Posterior cingulate gyrus (tissue), 11 donors: ENCODE measurements around the gene EEF2K.
"Not testable (repeated sequence)": the region's sequence is repeated elsewhere in the genome, so short reads cannot be mapped to it uniquely, and the experiment has no call there.

ENCODE experiments used
- DNase-seq, 10 donors: peaks; one replicate each; pipeline versions ENCODE4 v3.0.0 to v3.0.0-alpha.2; 2020 to 2021; ENCODE audit warnings: mixed read lengths in 3 of 10
- intact Hi-C: fragments of 100-400 bp; cut with DNase I; formaldehyde crosslinking; loops from one replicate; pipeline ENCODE4 v1.15.1; 2023

The EEF2K gene

DNA sequence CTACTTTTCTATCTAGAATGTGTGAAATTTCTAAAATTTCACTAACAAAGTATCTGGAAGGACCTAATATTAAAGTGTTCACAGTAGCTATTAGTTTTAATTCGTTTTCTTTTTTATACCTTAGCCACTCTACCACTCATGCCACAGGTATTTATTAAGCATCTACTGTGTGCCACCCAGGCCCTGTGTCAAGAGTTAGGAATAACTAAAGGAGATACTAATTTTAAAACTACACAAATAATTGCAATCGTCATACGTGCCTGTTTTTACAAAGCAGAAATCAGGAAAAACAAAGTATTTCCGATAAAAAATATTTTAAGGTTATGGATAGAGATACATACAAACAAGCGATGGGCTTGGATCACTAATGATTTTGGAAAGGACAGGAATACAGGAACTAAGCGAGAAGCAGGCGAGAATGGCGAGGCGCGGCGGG, 483 bp upstream of the EEF2K start:
- DNase-seq: no peak
- intact Hi-C loops: loop anchor here (1.0 kb wide), 1 partner anchor 92 kb away; the partner anchor contains the start of gene POLR3E

DNA sequence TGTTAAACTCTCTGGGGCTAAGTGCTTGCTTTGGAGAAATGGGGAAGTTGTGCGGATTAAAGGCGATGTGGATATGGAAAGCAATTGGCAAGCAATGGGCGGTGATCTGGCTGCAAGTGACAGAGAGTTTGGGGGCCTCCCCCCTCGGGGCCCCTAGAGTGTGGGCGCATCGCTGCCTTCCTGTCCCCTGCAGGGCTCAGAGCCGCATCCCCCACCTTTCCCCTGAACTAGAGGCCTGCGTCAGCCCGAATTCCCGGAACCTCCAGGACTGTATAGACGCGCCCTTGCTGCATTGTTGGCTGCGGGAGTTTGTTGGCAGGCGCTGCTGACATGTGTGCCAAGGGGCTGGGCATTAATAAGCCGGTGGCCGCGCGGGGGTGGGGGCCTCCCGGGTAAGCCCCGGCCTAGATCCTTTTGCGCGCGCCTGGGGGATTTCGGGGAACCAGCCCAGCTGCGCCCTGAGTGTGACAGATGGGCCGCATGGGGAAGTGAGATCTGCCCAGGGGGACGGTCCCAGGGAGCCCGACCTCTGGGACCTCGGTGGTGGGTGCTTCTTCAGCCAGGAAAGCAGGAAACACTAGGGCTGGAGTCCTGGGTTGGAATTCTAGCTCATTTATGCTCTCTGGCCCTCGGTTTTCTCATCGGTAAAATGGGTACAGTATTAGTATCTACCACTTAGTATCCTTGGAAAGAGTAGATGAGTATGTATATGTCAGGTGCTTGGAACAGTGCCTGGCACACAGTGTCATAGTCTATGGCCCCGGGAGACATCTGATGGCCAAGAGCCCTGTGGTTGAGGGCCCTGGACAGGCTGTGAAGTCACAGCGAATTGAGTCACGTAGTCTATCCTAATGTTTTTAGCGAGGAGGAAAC, 1.0 kb downstream of the EEF2K start:
- intact Hi-C loops: loop anchor here (1.0 kb wide), 1 partner anchor 90 kb away; the partner anchor contains the start of gene POLR3E
- DNase-seq: peak; percentile 51 to 95 (median 62)

DNA sequence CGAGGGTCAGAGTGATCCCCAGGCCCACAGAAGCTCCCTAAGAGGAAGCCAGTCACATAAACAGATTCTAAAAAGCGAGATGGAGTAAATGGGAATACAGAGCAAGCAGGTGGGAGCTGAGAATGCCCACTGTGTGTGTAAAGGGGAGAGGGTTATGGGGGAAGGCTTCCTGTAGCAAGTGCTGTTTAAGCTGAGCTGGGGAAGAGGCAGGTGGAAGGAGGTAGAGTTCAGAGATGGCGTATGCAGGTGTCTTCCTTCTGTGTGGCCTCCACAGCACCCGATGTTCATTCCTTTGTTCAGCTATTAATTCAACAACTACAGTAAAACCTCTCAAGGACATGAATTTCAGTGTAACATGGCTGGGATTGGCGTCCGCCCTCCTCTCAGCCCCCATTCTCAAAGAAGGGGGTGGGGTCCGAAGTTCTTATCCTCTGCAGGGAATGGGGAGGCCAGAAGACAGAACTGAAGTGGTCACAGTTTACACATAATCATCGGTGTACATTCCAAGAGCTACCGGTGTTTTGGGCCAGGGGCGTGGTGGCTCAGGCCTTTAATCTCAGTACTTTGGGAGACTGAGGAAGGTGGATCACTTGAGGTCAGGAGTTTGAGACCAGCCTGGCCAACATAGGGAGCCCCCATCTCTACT, 1.8 kb downstream of the EEF2K start:
- intact Hi-C loops: no loop called here
- no peak for DNase-seq

DNA sequence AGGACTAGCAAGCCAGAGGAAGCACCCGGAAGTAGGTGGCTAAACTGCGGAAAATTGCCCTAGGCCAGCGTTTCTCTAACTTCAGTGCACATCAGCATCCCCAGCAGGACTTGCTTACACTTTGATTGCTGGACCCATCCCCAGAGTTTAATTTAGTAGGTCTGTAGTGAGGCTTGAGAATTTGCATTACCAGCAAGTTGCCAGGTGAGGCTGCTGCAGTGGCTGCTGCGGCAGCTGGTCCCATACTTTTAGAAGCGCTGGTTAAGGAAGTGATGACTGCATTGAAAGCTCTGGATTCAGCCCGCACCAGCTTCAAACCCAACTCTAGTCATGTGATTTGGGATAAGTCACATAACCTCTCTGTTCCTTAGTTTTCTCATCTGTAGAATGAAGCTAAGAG, 4.2 kb downstream of the EEF2K start:
- no peak for DNase-seq
- intact Hi-C loops: no loop called here

DNA sequence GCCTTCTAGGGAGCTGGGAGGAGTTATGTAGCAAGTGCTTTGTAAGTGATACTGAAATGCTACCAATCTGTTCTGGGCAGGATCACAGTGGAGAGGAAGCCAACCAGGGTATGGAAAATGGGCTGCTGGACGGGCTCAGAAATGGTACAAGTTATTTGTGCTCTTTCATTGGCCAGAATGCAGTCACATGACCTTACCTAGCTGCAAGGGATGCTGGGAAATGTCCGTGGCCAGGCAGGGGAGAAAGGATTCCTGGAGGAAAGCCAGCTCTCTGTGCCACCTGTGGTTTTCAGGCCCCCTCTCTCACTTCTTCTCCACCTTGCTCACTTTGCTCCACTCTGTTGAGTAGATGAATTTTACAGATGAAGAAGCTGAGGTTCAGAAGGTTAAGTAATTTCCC, 4.8 kb downstream of the EEF2K start:
- intact Hi-C loops: no loop called here
- DNase-seq: no peak

DNA sequence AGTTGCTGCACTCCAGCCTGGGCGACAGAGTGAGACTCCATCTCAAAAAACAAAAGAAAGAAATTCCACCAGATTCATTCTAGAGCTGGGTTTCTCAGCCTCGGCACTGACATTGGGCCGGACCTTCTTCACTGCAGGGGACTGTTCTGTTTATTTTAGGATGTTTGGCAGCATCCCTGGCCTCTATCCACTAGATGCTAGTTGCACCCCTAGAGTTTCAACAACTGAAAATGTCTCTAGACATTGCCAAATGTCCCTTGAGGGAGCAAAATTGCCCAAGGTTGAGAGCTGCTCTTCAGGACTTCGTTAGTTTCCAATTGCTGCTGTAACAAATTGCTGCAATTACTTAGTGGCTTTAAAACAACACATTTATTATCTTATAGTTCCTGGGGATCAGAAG, 7.2 kb downstream of the EEF2K start:
- intact Hi-C loops: no loop called here
- no peak for DNase-seq

DNA sequence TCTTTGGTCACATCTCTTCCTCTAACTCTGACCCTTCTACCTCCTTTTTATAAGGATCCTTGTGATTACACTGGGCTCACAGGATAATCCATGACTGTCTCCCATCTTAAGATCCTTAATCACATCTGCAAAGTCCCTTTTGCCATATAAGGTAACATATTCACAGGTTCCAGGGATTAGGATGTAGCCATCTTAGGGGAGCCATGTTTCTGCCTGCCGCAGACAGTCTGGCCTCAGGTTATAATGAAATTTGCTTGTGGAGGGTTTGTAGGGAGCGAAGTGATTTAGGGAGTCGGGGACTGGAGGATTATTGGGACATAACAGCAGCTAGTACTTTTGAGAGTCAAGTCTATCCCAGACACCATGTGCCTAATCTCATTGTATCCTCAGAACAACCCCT, 7.7 kb downstream of the EEF2K start:
- no peak for DNase-seq
- intact Hi-C loops: no loop called here

DNA sequence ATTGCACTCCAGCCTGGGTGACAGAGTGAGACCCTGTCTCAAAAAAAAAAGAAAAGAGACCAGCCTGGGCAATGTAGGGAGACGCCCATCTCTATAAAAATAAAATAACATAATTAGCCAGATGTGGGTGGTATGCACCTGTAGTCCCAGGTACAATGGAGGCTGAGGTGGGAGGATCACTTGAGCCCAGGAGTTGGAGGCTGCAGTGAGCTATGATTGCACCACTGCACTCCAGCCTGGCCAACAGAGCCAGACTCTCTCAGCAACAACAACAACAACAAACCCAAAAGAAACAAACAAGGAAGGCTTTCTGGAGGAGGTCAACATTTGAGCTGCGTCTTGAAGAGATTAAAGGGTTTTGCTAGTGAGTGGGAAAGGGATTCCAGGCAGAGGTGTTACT, 8.3 kb downstream of the EEF2K start:
- intact Hi-C loops: no loop called here
- no peak for DNase-seq

DNA sequence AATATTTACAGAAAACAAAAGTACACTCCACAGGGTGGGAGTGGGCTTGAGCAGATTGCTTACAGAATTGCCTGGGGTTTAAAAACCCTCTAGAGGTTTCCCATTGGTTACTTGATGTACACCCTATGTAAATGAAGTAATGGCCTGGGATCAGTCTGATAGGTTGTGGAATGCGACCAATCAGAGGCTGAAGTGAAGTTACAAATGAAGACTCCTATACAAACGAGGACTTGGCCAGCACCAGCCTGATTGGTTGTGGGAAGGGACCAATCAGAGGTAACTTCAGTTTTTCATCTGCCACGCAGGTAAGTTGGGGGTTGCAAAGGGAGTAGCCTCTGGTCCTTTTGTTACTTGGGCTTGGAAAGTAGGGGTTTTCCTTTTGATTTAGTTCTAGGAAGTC, 8.8 kb downstream of the EEF2K start:
- no peak for DNase-seq
- intact Hi-C loops: no loop called here

DNA sequence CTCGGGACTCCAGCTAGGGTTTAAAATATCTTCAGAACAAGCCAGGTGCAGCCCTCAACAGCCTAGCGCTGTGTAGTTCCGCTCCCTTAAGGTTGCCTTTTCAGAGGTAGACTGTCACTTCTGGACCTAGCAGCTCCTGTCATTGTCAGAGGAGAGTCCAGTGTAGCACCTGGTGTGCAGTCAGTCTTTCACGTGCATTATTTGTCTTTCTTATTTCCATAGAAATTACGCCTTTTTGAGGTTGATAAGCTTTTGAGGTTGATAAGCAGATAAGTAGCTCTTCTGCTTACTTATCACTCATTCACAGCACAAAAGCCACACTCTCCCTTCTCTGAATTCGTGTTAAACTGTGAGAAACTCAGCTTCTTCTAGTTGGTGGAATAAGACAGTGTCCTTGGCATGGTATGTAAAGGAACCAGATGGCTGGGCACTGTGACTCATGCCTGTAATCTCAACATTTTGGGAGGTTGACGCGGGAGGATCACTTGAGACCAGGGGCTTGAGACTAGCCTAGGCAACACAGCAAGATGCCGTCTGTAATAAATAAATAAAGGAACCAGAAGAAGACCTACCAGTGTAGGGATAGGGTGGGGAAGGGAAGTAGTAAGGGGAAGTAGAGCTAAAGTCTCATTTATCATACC, 10.2 kb downstream of the EEF2K start:
- intact Hi-C loops: no loop called here
- peak in 5 of 10 donors; percentile 28 to 86 (median 45) for DNase-seq

DNA sequence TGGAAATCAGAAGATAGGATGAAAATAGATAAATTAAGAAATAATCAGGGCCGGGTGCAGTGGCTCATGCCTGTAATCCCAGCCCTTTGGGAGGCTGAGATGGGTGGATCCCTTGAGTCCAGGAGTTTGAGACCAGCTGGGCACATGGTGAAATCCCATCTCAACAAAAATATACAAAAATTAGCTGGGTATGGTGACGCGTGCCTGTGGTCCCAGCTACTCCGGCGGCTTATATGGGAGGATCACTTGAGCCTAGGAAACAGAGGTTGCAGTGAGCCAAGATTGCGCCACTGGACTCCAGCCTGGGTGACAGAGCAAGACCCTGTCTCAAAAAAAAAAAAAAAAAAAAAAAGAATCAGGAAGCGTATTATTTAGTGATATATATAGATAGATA, 10.8 kb downstream of the EEF2K start:
- DNase-seq, intact Hi-C loops: not testable (repeated sequence)

DNA sequence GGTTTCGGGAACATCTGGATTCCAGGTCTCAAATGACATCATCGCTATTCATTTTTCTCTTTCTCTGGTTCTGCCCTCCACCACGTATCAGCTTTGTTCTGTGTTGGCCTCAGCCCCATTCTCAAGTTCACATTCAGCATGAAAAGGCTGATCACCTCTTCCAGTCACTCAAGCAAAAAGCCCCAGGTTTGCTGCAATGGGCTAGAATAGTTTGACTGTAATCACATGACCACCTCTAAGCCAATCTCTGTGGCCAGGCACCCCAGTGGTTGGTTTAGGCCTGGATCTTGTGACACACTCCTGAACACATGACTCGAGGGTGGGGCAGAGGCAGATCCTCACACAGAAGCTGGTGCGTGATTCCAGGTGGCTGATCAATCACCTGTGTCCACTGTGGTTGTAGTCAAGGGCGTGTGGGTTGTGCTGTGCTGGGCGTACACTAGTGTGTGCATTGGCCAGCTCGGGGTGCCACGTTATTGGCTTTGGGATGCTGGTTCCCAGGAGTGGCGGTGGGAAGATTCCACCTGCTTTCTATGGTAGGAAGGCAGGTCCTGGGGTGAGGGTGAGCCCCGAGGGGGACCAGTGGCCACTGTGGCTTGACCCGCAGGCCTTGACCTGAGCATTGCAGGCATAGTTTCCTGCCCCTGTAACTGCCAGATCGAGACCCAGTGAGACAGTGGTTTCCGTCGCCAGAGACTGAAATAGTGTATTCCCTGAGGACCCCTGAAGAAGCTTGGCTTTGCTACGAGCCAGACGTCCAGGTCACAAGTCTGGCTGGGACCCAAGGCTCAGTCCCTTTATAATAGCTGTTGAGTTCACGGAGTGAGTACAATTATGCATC, 12.0 kb downstream of the EEF2K start:
- intact Hi-C loops: no loop called here
- DNase-seq: no peak

DNA sequence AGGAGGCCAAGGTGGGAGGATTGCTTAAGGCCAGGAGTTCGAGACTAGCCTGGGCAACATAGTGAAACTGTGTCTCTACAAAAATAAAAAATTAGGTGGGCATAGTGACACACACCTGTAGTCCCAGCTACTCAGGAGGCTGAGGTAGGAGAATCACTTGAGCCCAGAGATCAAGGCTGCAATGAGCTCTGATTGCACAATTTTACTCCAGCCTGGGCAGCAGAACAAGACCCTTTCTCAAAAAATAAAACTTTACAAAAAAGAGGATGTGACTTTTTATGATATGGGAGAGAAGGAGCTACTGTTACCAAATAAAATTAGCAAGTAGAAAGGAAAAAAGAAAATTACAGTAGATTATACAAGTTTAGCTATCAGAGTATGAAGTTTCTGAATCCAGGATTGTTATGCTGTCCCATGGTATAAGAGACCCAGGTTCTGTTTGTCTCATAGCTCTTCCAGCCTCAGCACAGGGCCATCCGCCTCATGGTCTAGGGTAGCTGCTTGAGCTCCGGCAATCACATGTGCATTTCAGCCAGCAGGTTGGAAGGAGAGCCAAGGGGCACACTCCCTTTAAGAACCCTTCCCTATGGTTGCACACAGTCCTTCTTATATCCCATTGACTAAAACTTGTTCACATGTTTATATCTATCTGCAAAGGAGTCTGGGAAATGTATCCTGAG, 13.5 kb downstream of the EEF2K start:
- intact Hi-C loops: no loop called here
- no peak for DNase-seq

DNA sequence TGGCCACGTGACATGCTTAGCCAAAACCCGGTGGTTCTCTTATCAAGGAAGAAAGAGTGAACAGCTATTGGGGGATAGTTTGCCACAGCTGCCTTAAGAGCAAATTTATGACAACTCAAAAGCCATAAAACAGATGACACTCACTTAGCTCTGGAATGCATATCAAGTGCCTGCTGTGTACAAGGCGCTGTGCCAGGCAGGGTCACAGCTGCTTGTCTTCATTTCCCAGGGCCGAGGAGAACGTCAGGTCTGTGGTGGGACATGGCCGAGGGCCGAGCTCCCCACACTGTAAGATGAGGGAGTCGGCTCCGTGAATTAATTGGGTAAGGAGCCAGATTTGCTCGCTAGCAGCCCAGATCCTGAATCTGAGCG, 14.0 kb downstream of the EEF2K start:
- no peak for DNase-seq
- intact Hi-C loops: no loop called here

DNA sequence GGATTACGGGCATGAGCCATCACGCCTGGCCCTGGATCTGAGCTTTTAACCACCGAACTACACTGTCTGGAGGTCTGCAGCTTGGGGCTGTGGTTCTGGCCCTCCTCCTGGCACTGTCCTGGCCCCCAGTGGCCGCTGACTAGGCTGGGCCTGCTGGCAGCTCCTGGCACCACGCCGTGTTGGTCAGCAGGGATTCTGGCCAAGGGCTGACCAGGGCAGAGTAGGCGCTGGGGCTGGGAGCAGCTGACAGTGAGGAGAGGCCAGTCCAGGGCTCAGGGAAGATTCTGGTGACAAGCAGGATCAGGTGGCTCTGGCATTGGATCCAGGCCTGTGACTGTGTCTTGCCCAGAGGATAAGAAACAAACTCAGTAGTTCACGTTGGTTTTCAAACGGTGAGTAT, 14.6 kb downstream of the EEF2K start:
- peak; percentile 33 to 94 (median 63) for DNase-seq
- intact Hi-C loops: no loop called here

DNA sequence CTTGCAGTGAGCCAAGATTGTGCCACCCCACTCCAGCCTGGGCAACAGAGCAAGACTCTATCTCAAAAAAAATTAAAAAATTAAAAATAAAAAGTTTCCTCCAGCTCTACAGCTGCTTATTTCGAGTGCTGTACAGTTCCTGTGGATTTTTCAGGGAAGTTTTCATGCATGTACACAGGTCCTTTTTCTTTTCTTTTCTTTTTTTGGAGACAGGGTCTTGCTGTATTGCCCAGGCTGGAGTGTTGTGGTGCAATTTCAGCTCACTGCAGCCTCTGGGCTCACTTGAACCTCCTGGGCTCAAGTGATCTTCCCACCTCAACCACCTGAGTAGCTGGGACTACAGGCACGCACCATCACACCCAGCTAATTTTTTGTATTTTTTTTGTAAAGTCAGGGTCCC, 15.9 kb downstream of the EEF2K start:
- intact Hi-C loops: no loop called here
- DNase-seq: no peak

DNA sequence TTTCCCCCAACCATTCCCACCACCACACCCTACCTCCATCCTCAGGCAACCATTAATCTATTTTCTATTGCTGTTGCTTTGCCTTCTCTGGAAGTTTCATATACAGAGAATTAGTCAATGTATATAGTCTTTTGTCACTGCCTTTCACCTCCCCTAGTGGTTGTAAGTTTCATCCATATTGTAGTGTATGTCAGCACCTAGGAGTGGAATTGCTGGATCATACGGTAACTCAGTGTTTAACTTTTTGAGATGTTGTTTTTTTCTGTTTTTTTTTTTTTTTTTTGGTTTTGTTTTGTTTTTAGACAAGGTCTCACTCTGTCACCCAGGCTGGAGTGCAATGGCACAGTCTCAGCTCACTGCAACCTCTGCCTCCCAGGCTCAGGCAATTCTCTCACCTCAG, 16.9 kb downstream of the EEF2K start:
- DNase-seq: no peak
- intact Hi-C loops: no loop called here

DNA sequence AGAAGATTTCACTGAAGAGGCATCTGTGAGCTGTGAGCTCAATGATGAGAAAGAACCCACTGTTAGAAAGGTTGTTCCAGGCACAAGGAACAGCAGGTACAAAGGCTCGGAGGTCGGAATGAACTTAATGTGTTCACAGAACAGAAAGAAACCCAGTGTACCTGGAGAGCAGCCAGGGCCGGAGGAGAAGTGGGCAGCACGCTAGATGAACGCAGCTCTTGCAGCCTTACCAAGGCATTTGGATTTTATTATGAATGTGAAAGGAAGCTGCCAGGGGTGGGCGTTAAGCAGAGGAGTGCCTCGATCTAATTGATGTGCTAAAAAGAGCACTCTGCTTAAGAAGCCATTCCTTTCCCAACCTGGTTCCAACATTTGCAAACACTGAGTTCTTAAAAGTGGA, 19.0 kb downstream of the EEF2K start:
- peak; percentile 19 to 94 (median 70) for DNase-seq
- intact Hi-C loops: no loop called here

DNA sequence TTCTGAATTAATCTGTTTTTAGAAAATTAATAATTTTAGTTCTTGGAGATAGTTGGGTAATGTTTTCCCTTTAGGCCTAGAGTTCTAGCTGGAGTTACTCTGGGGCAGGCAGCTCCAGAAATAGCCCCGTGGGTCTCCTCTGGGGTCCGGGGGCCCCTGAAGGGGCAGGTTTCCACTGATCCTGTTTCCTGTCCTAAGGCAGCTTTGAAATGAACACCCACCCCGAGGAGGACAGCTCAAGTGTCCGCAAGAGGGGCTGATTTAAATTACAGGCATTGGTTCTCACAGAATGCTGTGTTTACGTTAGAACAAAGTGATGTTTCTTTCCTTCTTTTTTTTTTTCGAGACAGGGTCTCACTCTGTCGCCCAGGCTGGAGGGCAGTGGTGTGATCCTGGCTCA, 23.8 kb downstream of the EEF2K start:
- no peak for DNase-seq
- intact Hi-C loops: no loop called here
